HL-60 (cell line): ENCODE data around the gene GAA.

Experiments used
- GABPA ChIP-seq: IDR thresholded peaks from 2 replicates; pipeline ENCODE4 v1.6.1; 2012; ENCODE audit warnings: low read depth
- POLR2AphosphoS5 ChIP-seq: IDR thresholded peaks from 2 replicates; pipeline ENCODE4 v1.6.1; 2012; ENCODE audit warnings: low read depth
- SPI1 ChIP-seq: IDR thresholded peaks from 2 replicates; pipeline ENCODE4 v1.6.1; 2012; ENCODE audit warnings: low read depth, mild to moderate bottlenecking, borderline replicate concordance
- TF ChIP-seq, protein P1 (sequence below): IDR thresholded peaks from one replicate; pipeline ENCODE4 v1.5.1; 2011; ENCODE audit warnings: low read length, control low read depth, inconsistent platforms; ENCODE audit not compliant: insufficient read depth
- TF ChIP-seq, protein P2 (sequence below): IDR thresholded peaks from 2 replicates; pipeline ENCODE4 v1.6.1; 2012; ENCODE audit warnings: low read depth; ENCODE audit not compliant: insufficient replicate concordance

DNA sequence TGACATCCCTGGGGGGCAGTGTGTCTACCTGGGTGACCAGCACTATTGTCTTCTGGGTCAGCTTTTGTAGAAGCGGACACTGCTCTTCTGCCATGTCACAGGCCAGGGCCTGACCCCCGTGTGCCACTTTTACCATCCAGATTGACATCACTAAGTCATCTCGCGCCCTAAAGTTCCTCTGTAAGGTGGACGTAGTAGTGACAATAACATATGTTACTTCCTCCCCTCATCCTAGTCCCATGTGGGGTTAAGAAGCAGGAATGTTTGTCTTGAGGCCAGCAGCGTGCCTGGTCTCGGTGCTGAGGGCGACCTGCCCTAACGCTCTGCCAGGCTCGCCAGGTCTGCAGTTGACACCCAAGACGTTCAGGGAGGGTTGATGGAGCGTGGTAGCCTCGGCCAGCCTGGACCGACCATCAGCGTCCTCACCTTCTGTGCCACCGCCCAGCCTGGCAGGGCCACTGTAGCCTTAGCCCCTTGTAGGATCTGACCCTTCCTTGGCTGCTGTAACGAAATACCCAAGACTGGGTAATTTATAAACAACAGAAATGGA is 20.7 kb downstream of the GAA start:
- no peak for TF ChIP-seq POLR2AphosphoS5
- TF ChIP-seq, protein P1, sequence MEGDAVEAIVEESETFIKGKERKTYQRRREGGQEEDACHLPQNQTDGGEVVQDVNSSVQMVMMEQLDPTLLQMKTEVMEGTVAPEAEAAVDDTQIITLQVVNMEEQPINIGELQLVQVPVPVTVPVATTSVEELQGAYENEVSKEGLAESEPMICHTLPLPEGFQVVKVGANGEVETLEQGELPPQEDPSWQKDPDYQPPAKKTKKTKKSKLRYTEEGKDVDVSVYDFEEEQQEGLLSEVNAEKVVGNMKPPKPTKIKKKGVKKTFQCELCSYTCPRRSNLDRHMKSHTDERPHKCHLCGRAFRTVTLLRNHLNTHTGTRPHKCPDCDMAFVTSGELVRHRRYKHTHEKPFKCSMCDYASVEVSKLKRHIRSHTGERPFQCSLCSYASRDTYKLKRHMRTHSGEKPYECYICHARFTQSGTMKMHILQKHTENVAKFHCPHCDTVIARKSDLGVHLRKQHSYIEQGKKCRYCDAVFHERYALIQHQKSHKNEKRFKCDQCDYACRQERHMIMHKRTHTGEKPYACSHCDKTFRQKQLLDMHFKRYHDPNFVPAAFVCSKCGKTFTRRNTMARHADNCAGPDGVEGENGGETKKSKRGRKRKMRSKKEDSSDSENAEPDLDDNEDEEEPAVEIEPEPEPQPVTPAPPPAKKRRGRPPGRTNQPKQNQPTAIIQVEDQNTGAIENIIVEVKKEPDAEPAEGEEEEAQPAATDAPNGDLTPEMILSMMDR = no peak
- no peak for TF ChIP-seq SPI1
- no peak for TF ChIP-seq GABPA
- TF ChIP-seq, protein P2, sequence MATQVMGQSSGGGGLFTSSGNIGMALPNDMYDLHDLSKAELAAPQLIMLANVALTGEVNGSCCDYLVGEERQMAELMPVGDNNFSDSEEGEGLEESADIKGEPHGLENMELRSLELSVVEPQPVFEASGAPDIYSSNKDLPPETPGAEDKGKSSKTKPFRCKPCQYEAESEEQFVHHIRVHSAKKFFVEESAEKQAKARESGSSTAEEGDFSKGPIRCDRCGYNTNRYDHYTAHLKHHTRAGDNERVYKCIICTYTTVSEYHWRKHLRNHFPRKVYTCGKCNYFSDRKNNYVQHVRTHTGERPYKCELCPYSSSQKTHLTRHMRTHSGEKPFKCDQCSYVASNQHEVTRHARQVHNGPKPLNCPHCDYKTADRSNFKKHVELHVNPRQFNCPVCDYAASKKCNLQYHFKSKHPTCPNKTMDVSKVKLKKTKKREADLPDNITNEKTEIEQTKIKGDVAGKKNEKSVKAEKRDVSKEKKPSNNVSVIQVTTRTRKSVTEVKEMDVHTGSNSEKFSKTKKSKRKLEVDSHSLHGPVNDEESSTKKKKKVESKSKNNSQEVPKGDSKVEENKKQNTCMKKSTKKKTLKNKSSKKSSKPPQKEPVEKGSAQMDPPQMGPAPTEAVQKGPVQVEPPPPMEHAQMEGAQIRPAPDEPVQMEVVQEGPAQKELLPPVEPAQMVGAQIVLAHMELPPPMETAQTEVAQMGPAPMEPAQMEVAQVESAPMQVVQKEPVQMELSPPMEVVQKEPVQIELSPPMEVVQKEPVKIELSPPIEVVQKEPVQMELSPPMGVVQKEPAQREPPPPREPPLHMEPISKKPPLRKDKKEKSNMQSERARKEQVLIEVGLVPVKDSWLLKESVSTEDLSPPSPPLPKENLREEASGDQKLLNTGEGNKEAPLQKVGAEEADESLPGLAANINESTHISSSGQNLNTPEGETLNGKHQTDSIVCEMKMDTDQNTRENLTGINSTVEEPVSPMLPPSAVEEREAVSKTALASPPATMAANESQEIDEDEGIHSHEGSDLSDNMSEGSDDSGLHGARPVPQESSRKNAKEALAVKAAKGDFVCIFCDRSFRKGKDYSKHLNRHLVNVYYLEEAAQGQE = no peak
